Hematopoietic multipotent progenitor cell treated with erythropoietin and hydrocortisone succinate and interleukin-3 and kit ligand, for 4 days (in vitro differentiated cells): ENCODE results near the gene PRR23E.

ENCODE experiments used
- DNase-seq: peaks from one replicate; pipeline ENCODE4 v3.0.0-alpha.2; 2015

Gene PRR23E

GRCh38 chr3:127210654-127210943, 17.7 kb downstream of the PRR23E start:
- no peak for DNase-seq

GRCh38 chr3:127211118-127212060, 18.5 kb downstream of the PRR23E start:
- no peak for DNase-seq

GRCh38 chr3:127212231-127212630, 19.3 kb downstream of the PRR23E start:
- no peak for DNase-seq

GRCh38 chr3:127212711-127213110, 19.8 kb downstream of the PRR23E start:
- DNase-seq: no peak

GRCh38 chr3:127213381-127213918, 20.5 kb downstream of the PRR23E start:
- no peak for DNase-seq

- DNase-seq: no peak
Observed at GRCh38 chr3:127214975-127215374, 22.0 kb downstream of the PRR23E start.

- no peak for DNase-seq
Observed at GRCh38 chr3:127215714-127216414, 22.9 kb downstream of the PRR23E start.

- no peak for DNase-seq
Observed at GRCh38 chr3:127216415-127217261, 23.7 kb downstream of the PRR23E start.

- no peak for DNase-seq
Observed at GRCh38 chr3:127217596-127218453, 24.9 kb downstream of the PRR23E start.

GRCh38 chr3:127218454-127218922, 25.6 kb downstream of the PRR23E start:
- no peak for DNase-seq

- no peak for DNase-seq
Observed at GRCh38 chr3:127220497-127220896, 27.6 kb downstream of the PRR23E start.

GRCh38 chr3:127221037-127221436, 28.1 kb downstream of the PRR23E start:
- no peak for DNase-seq

GRCh38 chr3:127221446-127222035, 28.6 kb downstream of the PRR23E start:
- DNase-seq: no peak

- no peak for DNase-seq
Observed at GRCh38 chr3:127222163-127222562, 29.2 kb downstream of the PRR23E start.

- DNase-seq: no peak
Observed at GRCh38 chr3:127222664-127223063, 29.7 kb downstream of the PRR23E start.

GRCh38 chr3:127224118-127224517, 31.2 kb downstream of the PRR23E start:
- DNase-seq: peak; percentile 59

GRCh38 chr3:127226457-127226856, 33.5 kb downstream of the PRR23E start:
- DNase-seq: no peak

GRCh38 chr3:127226946-127227842, 34.3 kb downstream of the PRR23E start:
- peak; percentile 13 for DNase-seq

GRCh38 chr3:127228866-127229265, 35.9 kb downstream of the PRR23E start:
- DNase-seq: no peak

- peak; percentile 43 for DNase-seq
Observed at GRCh38 chr3:127233371-127233770, 40.4 kb downstream of the PRR23E start.
